ENCODE results near the gene SHH. TPM values are rescaled to one million over a fixed set of nuclear protein-coding genes. Genes with fewer than 3 reads are reported as not detected.

The SHH gene
- total and polyA plus RNA-seq, 2 experiments from 2014 or later = not detected

DNA sequence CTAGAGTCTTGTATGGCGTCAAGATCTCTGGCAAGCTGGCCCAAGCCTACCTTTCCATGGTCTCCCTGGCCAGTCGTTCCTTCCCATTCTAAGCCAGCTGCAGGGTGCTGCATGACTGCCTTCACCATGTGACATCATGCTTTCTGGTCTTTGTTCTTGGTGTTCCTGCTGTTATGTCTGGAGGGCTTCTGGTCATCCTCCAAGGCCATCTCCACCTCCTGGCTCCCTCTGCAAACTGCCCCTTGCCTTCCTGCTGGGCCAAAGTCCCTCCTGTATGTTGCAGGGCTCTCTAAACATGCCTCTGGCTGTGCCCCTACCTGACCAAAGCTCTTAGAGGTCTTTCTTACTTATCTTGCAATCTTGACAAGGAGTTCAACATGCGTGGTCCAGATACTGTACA lies 44.4 kb upstream of the SHH start (continued):
- no peak for TF ChIP-seq ETS1 (IDR thresholded peaks at IDR 0.05)
- no peak for TF ChIP-seq EZH2phosphoT487 (IDR thresholded peaks at IDR 0.05; ENCODE audit: unreplicated experiment)
- TF ChIP-seq CREB1 (CRISPR knock-in tag; IDR thresholded peaks at IDR 0.05; ENCODE audit: low read depth) = no peak

- Histone ChIP-seq H3K79me2 (replicated peaks; ENCODE audit: insufficient read depth) (no peaks in the 10 kb centered on the region), H3K4me3 (no peak overlapping the region), H3F3A (replicated peaks; ENCODE audit: low read depth) (no peaks in the 10 kb centered on the region), H3K27ac (ENCODE audit: low read depth) (no peak overlapping the region), H3K4me2 (no peak overlapping the region), H2AFZ (no peak overlapping the region), H3K4me1 (ENCODE audit: insufficient read depth) (no peaks in the 10 kb centered on the region), H3K36me3 (ENCODE audit: insufficient read depth) (0 out of 2 replicates have a peak, but pooled peaks cover 5% of the 10 kb centered on the region), H3K9me2 (ENCODE audit: insufficient read depth) (no peaks in the 10 kb centered on the region), H3K27me3 (ENCODE audit: insufficient read depth) (no peaks in the 10 kb centered on the region), H4K20me1 (replicated peaks; ENCODE audit: insufficient read depth) (no peaks in the 10 kb centered on the region)
- Mint-ChIP-seq H3K36me3 (ENCODE audit: low read depth) (no peaks in the 10 kb centered on the region), H3K27ac (no peak overlapping the region), H3K9me3 (no peaks in the 10 kb centered on the region), H3K27me3 (ENCODE audit: insufficient read depth, low read depth, poor library complexity) (peaks cover 3% of the 10 kb centered on the region), H3K4me3 (no peak overlapping the region), H3K4me1 (no peaks in the 10 kb centered on the region)
- DNase-seq (ENCODE audit: low spot score) (no peak), ATAC-seq (no peak)
- no peak for TF ChIP-seq ZNF114 (CRISPR knock-in tag; IDR thresholded peaks at IDR 0.05)
- TF ChIP-seq CREB1 (CRISPR knock-in tag; IDR thresholded peaks at IDR 0.05; ENCODE audit: low read depth) = no peak
- no peak for TF ChIP-seq ZNF331 (CRISPR knock-in tag; IDR thresholded peaks at IDR 0.05; ENCODE audit: low read depth)
- no peak for TF ChIP-seq STAT1 (IDR thresholded peaks at IDR 0.05; ENCODE audit: unreplicated experiment)
- TF ChIP-seq ZNF462 (CRISPR knock-in tag; IDR thresholded peaks at IDR 0.05) = no peak
- TF ChIP-seq EZH2phosphoT487 (IDR thresholded peaks at IDR 0.05; ENCODE audit: unreplicated experiment) = no peak
- no peak for TF ChIP-seq CTCF (conservative IDR thresholded peaks at IDR 0.05; ENCODE audit: low read depth in 2 of 2)
- TF ChIP-seq JUNB (IDR thresholded peaks at IDR 0.05; ENCODE audit: unreplicated experiment) = no peak
- no peak for TF ChIP-seq REST (IDR thresholded peaks at IDR 0.05; ENCODE audit: unreplicated experiment)
- TF ChIP-seq POLR2AphosphoS5 (IDR thresholded peaks at IDR 0.05; ENCODE audit: low read depth) = no peak
Observed at GRCh38 chr7:155852426-155853301, 40.4 kb upstream of the SHH start.

All from GM23338 (cell line).